Gastrocnemius medialis (tissue), 4 donors: Measurements from ENCODE around the gene AMZ2.
"Not testable (repeated sequence)": the region's sequence is repeated elsewhere in the genome, so short reads cannot be mapped to it uniquely, and the experiment has no call there.

ENCODE experiments used
- POLR2A ChIP-seq, 2 donors: fragments of 450-650 bp; IDR thresholded peaks; one replicate each; pipeline ENCODE4 v1.6.1; 2017; ENCODE audit warnings: antibody characterized with exemption in 2 of 2, mild to moderate bottlenecking in 2 of 2, moderate library complexity in 2 of 2
- TF ChIP-seq, protein P1 (sequence below), 5 experiments: fragments of 450-650 bp in 3 of 5; fragments of 200-600 bp in 2 of 5; sonication (generic) in 2 of 5; IDR thresholded peaks in 4 of 5; conservative IDR thresholded peaks in 1 of 5; 1 replicate in 4 of 5; 2 replicates in 1 of 5; pipeline ENCODE4 v1.5.1; 2016 to 2019; ENCODE audit warnings: antibody characterized with exemption in 5 of 5, mild to moderate bottlenecking in 3 of 5, moderate library complexity in 3 of 5

DNA sequence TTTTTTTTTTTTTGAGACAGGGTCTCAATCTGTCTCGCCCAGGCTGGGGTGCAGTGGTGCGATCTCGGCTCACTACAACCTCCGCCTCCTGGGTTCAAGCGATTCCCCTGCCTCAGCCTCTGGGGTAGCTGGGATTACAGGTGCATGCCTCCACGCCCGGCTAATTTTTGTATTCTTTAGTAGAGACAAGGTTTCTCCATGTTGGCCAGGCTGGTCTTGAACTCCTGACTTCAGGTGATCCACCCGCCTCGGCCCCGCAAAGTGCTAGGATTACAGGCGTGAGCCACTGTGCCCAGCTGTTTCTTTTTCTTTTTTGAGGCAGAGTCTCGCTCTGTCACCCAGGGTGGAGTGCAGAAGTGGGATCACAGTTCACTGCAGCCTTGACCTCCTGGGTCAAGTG, 27.1 kb upstream of the AMZ2 start:
- TF ChIP-seq, protein P1, sequence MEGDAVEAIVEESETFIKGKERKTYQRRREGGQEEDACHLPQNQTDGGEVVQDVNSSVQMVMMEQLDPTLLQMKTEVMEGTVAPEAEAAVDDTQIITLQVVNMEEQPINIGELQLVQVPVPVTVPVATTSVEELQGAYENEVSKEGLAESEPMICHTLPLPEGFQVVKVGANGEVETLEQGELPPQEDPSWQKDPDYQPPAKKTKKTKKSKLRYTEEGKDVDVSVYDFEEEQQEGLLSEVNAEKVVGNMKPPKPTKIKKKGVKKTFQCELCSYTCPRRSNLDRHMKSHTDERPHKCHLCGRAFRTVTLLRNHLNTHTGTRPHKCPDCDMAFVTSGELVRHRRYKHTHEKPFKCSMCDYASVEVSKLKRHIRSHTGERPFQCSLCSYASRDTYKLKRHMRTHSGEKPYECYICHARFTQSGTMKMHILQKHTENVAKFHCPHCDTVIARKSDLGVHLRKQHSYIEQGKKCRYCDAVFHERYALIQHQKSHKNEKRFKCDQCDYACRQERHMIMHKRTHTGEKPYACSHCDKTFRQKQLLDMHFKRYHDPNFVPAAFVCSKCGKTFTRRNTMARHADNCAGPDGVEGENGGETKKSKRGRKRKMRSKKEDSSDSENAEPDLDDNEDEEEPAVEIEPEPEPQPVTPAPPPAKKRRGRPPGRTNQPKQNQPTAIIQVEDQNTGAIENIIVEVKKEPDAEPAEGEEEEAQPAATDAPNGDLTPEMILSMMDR (IDR thresholded peaks at IDR 0.05 in 4 of 5, conservative IDR thresholded peaks at IDR 0.05 in 1 of 5) = not testable (repeated sequence)
- not testable (repeated sequence) for TF ChIP-seq POLR2A (IDR thresholded peaks at IDR 0.05)
